Right lung (tissue), 5 donors: ENCODE data around the gene TRIM56. TPM values are rescaled to one million over a fixed set of nuclear protein-coding genes. Genes with fewer than 3 reads are reported as not detected.
"Not testable (repeated sequence)": the region's sequence is repeated elsewhere in the genome, so short reads cannot be mapped to it uniquely, and the experiment has no call there.

Experiments used
- DNase-seq, 2 donors: peaks; one replicate each; pipeline ENCODE4 v3.0.0-alpha.2; 2013
- polyA plus RNA-seq, 5 donors: library from polyadenylated mRNA; unstranded; fragments of 120-200 nt; gene quantifications; one replicate each; pipeline versions ENCODE4 v1.2.1 to v1.2.3, GENCODE V29; 2013; ENCODE audit warnings: inconsistent platforms in 1 of 5, low replicate concordance in 1 of 5; ENCODE audit not compliant: insufficient read length in 5 of 5, insufficient read depth in 1 of 5

TRIM56 gene
- polyA plus RNA-seq, 5 donors, result 21.8 to 28.0 (median 22.7) TPM

DNA sequence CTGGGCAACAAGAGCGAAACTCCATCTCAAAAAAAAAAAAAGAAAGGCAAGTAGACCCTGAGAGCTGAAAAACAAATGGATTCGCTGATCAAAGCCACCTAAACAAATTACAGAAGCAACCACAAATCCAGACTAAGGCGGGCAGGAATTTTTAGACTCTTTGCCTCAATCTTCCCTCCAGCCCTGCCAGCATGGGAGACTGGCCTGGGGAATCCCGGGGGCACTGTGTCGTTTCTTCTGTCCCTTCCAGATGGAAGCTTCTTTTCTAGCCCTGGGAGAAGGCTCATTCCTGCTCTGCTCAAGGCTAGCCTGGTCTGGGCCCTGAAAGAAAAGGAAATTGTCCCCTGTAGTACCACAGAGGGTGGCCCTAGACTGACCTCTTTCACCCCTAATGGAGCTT, 26.0 kb downstream of the TRIM56 start:
- no peak for DNase-seq

GRCh38 chr7:101112233-101112632, 27.0 kb downstream of the TRIM56 start:
- no peak for DNase-seq

DNA sequence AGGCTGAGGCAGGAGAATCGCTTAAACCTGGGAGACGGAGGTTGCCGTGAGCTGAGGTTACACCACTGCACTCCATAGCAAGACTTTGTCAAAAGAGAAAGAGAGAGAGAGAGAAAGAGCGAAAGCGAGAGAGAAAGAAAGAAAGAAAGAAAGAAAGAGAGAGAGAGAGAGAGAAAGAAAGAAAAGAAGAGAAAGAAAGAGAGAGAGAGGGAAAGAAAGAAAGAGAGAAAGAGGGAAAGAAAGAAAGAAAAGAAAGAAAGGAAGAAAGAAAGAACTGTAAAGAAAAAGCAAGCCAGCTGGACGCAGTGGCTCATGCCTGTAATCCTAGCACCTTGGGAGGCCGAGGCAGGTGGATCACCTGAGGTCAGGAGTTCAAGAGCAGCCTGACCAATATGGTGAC, 27.9 kb downstream of the TRIM56 start:
- DNase-seq, result not testable (repeated sequence)

DNA sequence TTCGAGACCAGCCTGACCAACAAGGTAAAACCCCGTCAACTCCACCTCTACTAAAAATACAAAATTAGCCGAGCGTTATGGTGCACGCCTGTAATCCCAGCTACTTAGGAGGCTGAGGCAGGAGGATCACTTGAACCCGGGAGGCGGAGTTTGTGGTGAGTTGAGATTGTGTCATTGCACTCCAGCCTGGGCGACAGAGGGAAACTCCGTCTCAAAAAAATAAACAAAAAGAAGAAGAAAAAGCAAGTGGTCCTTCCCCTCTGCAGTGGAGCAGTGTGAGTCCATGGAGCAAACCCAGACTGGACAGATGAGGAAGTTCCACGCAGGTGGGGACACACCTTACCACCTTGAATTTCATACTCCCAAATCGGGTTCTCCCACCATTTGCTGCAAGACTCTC, 28.6 kb downstream of the TRIM56 start:
- no peak for DNase-seq

DNA sequence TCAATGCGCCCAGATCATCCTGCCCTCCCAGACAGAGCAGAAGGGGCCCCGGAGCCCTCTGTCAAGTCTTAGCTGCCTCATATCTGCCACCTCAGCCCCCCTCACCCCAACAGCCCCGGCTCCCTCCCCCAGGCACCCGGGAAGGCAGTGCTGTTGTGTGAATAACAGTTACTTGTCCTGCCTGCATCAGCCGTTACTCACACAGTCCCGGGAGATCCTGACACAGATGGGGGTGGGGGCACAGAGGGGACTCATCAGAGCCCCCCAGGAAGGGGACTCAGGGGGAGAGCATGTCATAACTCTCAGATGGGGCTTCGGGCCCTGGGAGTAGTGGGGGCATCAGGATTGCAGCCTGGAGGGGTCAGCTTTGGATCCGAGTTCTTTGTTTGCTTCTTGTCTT, 29.2 kb downstream of the TRIM56 start:
- DNase-seq, result no peak

DNA sequence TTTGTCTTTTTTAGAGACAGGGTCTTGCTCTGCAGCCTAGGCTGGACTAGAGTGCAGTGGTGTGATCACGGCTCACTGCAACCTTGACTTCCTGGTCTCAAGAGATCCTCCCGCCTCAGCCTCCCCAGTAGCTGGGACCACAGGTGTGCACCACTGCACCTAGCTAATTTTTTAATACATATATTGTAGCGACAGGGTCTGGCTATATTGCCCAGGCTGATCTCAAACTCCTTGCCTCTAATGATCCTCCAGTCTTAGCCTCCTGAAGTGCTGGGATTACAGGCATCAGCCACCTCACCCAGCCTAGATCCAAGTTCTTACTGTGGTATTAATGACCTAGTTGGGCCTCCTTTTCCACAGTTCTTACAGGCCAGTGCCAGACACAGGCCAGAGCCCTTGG, 29.9 kb downstream of the TRIM56 start:
- DNase-seq, result no peak

GRCh38 chr7:101116898-101117297, 31.6 kb downstream of the TRIM56 start:
- DNase-seq, result no peak

DNA sequence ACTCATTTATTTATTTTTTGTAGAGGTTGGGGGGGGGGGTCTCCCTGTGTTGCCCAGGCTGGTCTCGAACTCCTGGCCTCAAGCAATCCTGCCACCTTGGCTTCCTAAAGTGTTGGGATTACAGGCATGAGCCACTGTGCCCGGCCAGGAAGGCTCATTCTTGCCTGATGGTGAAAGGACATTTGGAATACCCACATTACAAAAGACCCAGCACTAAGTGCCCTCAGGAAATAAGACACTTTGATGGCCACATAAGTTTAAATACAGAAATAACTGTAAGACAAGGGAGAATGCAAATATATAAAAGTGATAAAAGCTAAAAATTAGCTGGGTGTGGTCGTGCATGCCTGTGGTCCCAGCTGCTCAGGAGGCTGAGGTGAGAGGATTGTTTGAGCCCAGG, 33.6 kb downstream of the TRIM56 start:
- no peak for DNase-seq

DNA sequence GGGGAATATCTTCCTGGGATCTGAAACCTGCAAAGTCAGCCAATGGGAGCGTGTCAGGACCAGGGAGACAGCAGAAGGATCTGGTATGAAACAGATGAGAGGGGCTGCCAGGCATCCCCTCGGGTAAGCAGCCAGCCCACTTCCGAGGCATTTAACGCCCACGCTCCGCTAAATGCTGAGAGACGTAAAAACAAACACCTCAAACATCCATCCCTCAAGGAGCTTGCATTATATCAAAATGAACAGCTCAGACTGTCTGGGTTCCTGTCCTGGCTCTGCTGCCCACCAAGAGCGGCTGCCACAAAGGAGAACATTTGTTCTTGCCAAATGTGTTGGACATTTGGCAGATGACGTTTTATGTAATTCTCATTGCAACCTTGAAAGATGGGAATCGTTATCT, 34.6 kb downstream of the TRIM56 start:
- DNase-seq, result no peak

GRCh38 chr7:101120315-101120714, 35.0 kb downstream of the TRIM56 start:
- no peak for DNase-seq

DNA sequence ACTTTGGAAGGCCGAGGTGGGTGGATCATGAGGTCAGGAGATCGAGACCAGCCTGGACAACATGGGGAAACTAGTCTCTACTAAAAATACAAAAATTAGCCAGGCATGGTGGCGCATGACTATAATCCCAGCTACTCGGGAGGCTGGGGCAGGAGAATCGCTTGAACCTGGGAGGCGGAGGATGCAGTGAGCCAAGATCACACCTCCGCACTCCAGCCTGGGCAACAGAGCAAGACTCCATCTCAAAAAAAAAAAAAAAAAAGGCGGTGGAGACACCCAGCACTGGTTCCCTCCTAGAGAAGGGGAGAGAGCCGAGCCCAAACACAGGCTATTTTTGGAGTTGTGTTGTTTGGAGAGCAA, 36.3 kb downstream of the TRIM56 start:
- not testable (repeated sequence) for DNase-seq

DNA sequence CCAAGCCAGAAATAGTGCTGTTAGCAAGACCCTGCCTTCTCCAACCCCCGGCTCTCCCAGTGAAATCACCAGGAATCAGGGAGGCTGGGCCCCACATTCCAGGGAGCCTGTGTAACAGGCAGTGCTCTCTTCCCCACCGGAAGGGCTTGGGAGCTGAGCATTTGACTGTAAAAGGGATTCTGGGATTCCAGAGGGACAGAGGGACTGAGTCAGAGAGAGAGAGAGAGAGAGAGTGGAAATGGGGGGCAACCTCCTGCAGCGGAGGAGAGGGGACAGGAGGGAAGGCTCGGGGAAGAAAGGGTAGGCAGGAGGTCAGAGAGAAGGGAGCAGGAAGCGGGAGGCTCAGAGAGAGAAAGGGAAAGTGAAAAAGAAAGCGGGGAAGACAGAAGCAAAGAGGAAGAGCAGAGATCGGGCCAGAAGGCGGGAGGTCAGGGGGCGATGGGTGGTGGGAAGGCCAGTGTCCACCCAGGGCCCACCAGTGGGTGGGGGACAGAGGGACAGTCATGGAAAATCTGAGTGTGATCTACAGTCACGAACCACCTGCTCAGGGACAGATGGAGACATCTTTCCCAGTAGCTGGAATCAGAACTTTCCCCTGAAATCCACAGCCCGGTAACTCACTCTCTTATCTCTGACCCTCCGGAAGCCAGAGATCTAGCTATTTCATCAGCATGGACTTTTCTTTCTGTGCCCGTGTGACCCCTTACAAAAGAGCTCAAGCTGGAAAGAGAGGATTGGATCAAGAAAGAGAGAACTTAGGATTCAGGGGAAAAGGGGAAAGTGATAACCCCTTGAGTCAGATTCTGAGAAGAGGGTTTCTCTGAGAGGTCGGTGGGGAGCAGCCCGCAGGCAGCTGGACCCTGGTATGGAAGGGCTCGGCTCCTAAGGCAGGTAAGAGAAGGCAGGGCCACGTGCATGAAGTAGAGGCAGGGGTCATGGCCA, 37.0 kb downstream of the TRIM56 start:
- peak; percentile 72 to 73 for DNase-seq

GRCh38 chr7:101122933-101123702, 37.8 kb downstream of the TRIM56 start:
- DNase-seq, result no peak

DNA sequence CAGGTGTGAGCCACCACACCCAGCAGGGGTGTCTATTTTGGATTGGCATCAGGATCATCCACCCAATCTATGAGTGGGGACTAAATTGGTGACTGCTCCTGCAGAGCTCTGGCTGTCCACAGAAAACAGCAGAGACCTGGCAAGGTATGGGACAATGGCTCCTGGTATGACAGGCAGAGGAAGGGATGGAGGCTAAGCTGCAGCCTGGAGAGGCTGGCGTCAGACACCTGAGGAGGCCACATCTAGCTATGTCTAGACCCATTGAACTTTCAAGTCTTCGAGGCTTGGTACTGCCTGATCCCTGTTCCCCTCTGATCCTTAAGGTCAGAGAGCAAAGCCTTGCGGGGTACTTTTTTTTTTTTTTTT, 38.4 kb downstream of the TRIM56 start:
- no peak for DNase-seq

DNA sequence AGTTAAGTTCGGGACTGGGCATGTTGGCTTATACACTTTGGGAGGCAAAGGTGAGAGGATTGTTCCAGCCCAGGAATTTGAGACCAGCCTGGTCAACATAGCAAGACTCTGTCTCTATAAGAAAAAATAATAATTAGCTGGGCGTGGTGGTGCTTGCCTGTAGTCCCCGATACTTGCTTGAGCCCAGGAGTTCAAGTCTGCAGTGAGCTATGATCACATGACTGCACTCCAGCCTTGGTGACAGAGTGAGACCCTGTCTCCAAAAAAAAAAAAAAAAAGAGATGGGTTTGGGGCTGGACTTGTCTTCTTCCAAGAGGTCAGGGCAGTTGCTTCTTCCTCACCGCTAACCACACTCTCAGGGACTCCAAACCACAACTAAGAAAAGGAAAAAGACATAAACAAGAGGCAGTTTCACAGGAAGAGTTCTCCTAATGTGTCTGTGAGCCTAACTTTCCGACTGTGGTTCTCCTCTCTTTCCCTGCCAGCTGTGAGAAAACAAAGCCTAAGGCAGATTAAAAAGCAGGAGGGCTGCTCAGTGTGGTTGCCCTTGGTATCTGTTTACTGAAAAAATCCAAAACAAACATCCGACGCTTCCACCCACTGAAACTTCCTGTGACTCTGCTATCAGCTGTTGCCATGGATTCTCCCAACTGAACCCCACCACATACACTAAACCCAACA, 39.2 kb downstream of the TRIM56 start:
- DNase-seq, result peak in 1 of 2 donors; percentile 55

- no peak for DNase-seq
Measured at GRCh38 chr7:101125989-101126650, 40.8 kb downstream of the TRIM56 start.

GRCh38 chr7:101126651-101127459, 41.6 kb downstream of the TRIM56 start, which contains the start of gene SERPINE1:
Gene SERPINE1 (plus strand): TSS chr7:101127104. CDS start chr7:101128394, 1,290 bp downstream.
- DNase-seq, result peak; percentile 88 to 89

DNA sequence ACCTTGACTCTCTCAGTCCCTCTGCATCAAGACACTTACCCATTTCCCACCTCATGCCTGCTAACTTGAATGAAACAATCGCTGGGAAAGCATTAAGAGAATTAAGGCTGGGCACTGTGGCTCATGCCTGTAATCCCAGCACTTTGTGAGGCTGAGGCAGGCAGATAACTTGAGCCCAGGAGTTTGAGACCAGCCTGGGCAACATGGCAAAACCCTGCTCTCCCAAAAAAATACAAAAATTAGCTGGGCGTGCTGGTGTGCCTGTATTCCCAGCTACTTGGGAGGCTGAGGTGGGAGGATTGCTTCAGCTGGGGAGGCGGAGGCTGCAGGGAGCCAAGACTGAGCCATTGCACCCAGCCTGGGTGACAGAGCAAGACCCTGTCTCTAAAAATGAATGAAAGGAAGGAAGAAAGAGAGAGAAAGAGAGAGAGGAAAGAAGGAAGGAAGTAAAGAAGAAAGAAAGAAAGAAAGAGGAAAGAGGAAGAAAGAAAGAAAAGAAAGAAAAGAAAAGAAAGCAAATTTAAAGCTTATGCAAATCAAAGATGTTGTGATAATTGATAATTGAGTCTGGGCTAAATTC, 42.3 kb downstream of the TRIM56 start:
- no peak for DNase-seq

GRCh38 chr7:101128040-101128834, 43.0 kb downstream of the TRIM56 start:
- no peak for DNase-seq
